Osteocyte (in vitro differentiated cells): ENCODE data around the gene GAD1. TPM values are rescaled to one million over a fixed set of nuclear protein-coding genes. Genes with fewer than 3 reads are reported as not detected.

Experiments used
- DNase-seq: peaks from one replicate; pipeline ENCODE4 v3.0.0; 2021; ENCODE audit warnings: mixed read lengths; ENCODE audit not compliant: unreplicated experiment; ENCODE audit errors: extremely low spot score
- H3K27ac Mint-ChIP-seq: one replicate; pipeline ENCODE4 v1.8.0; 2021; ENCODE audit warnings: mild to moderate bottlenecking, mixed read lengths; ENCODE audit not compliant: unreplicated experiment
- H3K27me3 Mint-ChIP-seq: one replicate; pipeline ENCODE4 v1.8.0; 2021; ENCODE audit warnings: mixed read lengths; ENCODE audit not compliant: unreplicated experiment
- H3K36me3 Mint-ChIP-seq: one replicate; pipeline ENCODE4 v1.8.0; 2021; ENCODE audit warnings: mixed read lengths; ENCODE audit not compliant: unreplicated experiment
- H3K4me1 Mint-ChIP-seq: one replicate; pipeline ENCODE4 v1.8.0; 2021; ENCODE audit warnings: mixed read lengths; ENCODE audit not compliant: unreplicated experiment
- H3K4me3 Mint-ChIP-seq: one replicate; pipeline ENCODE4 v1.8.0; 2021; ENCODE audit warnings: mild to moderate bottlenecking, moderate library complexity, mixed read lengths; ENCODE audit not compliant: unreplicated experiment
- H3K9me3 Mint-ChIP-seq: one replicate; pipeline ENCODE4 v1.8.0; 2021; ENCODE audit warnings: mixed read lengths; ENCODE audit not compliant: unreplicated experiment
- CTCF ChIP-seq: fragments of 200-600 bp; sonication (generic); IDR thresholded peaks from 2 replicates; pipeline ENCODE4 v1.5.0; 2021; ENCODE audit warnings: antibody characterized with exemption, mild to moderate bottlenecking, moderate library complexity
- total RNA-seq: library from RNA; stranded (reverse); gene quantifications from 2 replicates; pipeline ENCODE4 v1.2.1, GENCODE V29; 2021

GAD1 gene
- total RNA-seq, 1 donor from 2014 or later = not detected

- Mint-ChIP-seq H3K4me3 (no peak overlapping the region), H3K27ac (no peak overlapping the region), H3K27me3 (peaks cover 25% of the 10 kb centered on the region), H3K4me1 (peaks cover 4% of the 10 kb centered on the region), H3K36me3 (no peaks in the 10 kb centered on the region), H3K9me3 (no peaks in the 10 kb centered on the region)
- TF ChIP-seq CTCF = no peak
- DNase-seq = no peak
Observed at GRCh38 chr2:170887896-170888295, 71.2 kb downstream of the GAD1 start.

GRCh38 chr2:170891893-170892292, 75.2 kb downstream of the GAD1 start:
- no peak overlapping the region for H3K4me3 Mint-ChIP-seq
- peaks cover 34% of the 10 kb centered on the region for H3K27me3 Mint-ChIP-seq
- no peak for TF ChIP-seq CTCF
- H3K9me3 Mint-ChIP-seq = no peaks in the 10 kb centered on the region
- no peak for DNase-seq
- no peaks in the 10 kb centered on the region for H3K4me1 Mint-ChIP-seq
- no peaks in the 10 kb centered on the region for H3K36me3 Mint-ChIP-seq
- no peak overlapping the region for H3K27ac Mint-ChIP-seq

GRCh38 chr2:170892391-170892951, 75.8 kb downstream of the GAD1 start:
- Mint-ChIP-seq H3K4me3 (no peak overlapping the region), H3K27me3 (peaks cover 38% of the 10 kb centered on the region), H3K36me3 (no peaks in the 10 kb centered on the region), H3K9me3 (no peaks in the 10 kb centered on the region), H3K27ac (no peak overlapping the region), H3K4me1 (no peaks in the 10 kb centered on the region)
- DNase-seq = no peak
- TF ChIP-seq CTCF = no peak

GRCh38 chr2:170895023-170895757, 78.5 kb downstream of the GAD1 start:
- Mint-ChIP-seq H3K27me3 (peaks cover 33% of the 10 kb centered on the region), H3K27ac (no peak overlapping the region), H3K36me3 (no peaks in the 10 kb centered on the region), H3K4me3 (no peak overlapping the region), H3K9me3 (no peaks in the 10 kb centered on the region), H3K4me1 (no peaks in the 10 kb centered on the region)
- no peak for TF ChIP-seq CTCF
- no peak for DNase-seq

GRCh38 chr2:170896622-170897021, 79.9 kb downstream of the GAD1 start:
- Mint-ChIP-seq H3K36me3 (no peaks in the 10 kb centered on the region), H3K27me3 (peaks cover 30% of the 10 kb centered on the region), H3K27ac (no peak overlapping the region), H3K9me3 (no peaks in the 10 kb centered on the region), H3K4me1 (no peaks in the 10 kb centered on the region), H3K4me3 (no peak overlapping the region)
- no peak for TF ChIP-seq CTCF
- DNase-seq = no peak
